Measurements from ENCODE around the gene MAN1A2.

DNA sequence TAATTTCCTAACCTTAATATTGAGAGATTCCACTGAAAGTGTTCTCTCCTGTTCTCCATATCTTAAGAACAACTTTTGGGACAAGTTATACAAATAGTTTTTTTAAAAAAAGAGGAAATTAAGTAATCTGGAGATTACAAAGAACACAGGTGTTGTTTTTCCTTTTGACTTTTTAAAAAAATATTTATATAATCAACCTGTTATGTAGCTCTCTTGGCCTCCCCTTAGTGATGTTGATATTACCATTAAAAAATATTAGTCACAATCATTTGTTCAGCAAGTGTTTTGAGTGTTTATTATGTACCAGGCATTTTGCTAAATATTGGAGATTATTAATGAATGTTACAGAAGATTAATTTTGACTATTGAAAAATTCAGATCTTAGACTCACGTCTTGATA lies 8.1 kb downstream of the MAN1A2 start:
- TF ChIP-seq, protein P1, sequence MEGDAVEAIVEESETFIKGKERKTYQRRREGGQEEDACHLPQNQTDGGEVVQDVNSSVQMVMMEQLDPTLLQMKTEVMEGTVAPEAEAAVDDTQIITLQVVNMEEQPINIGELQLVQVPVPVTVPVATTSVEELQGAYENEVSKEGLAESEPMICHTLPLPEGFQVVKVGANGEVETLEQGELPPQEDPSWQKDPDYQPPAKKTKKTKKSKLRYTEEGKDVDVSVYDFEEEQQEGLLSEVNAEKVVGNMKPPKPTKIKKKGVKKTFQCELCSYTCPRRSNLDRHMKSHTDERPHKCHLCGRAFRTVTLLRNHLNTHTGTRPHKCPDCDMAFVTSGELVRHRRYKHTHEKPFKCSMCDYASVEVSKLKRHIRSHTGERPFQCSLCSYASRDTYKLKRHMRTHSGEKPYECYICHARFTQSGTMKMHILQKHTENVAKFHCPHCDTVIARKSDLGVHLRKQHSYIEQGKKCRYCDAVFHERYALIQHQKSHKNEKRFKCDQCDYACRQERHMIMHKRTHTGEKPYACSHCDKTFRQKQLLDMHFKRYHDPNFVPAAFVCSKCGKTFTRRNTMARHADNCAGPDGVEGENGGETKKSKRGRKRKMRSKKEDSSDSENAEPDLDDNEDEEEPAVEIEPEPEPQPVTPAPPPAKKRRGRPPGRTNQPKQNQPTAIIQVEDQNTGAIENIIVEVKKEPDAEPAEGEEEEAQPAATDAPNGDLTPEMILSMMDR (IDR thresholded peaks at IDR 0.05; ENCODE audit: borderline replicate concordance, extremely low read depth, low read length, poor library complexity, severe bottlenecking) = no peak
- no peak for TF ChIP-seq EZH2 (IDR thresholded peaks at IDR 0.05; ENCODE audit: borderline replicate concordance, low read depth, low read length, severe bottlenecking)

Data from DND-41 (cell line).